Vagina (tissue), 2 donors: ENCODE measurements around the gene SLC25A21.

Experiments
- POLR2A ChIP-seq, 2 donors: fragments of 450-650 bp; IDR thresholded peaks; one replicate each; pipeline ENCODE4 v1.6.1; 2017; ENCODE audit warnings: antibody characterized with exemption in 2 of 2, mild to moderate bottlenecking in 2 of 2, moderate library complexity in 2 of 2
- POLR2AphosphoS5 ChIP-seq, 2 donors: sonication (generic); formaldehyde crosslinking; IDR thresholded peaks; one replicate each; pipeline ENCODE4 v1.9.0; 2017; ENCODE audit warnings: antibody characterized with exemption in 2 of 2, mild to moderate bottlenecking in 2 of 2, low read depth in 1 of 2; ENCODE audit not compliant: insufficient read depth in 1 of 2
- TF ChIP-seq, protein P1 (sequence below), 3 experiments: fragments of 450-650 bp in 2 of 3; fragments of 200-600 bp in 1 of 3; sonication (generic) in 1 of 3; IDR thresholded peaks; one replicate each; pipeline ENCODE4 v1.5.1; 2017 to 2019; ENCODE audit warnings: antibody characterized with exemption in 3 of 3, mild to moderate bottlenecking in 2 of 3, moderate library complexity in 2 of 3

DNA sequence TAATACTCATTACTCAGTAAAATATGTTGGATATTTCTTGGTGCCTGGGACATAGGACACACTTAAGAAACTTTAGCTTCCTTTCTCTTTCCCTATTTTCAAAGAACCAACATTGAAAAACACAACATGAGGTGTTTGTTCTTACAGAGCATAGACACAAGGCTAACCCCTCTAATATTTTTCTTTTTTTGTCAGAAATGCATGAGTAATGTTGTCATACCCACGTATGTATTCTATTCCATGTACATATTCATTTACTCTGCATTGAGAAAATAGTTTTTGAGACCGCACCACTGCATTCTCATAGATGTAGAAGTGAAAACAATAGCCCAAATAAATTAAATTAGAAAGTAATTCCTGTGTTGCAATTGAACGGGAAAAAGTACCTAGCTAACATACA is 497.7 kb downstream of the SLC25A21 start:
- TF ChIP-seq, protein P1, sequence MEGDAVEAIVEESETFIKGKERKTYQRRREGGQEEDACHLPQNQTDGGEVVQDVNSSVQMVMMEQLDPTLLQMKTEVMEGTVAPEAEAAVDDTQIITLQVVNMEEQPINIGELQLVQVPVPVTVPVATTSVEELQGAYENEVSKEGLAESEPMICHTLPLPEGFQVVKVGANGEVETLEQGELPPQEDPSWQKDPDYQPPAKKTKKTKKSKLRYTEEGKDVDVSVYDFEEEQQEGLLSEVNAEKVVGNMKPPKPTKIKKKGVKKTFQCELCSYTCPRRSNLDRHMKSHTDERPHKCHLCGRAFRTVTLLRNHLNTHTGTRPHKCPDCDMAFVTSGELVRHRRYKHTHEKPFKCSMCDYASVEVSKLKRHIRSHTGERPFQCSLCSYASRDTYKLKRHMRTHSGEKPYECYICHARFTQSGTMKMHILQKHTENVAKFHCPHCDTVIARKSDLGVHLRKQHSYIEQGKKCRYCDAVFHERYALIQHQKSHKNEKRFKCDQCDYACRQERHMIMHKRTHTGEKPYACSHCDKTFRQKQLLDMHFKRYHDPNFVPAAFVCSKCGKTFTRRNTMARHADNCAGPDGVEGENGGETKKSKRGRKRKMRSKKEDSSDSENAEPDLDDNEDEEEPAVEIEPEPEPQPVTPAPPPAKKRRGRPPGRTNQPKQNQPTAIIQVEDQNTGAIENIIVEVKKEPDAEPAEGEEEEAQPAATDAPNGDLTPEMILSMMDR (IDR thresholded peaks at IDR 0.05): no peak
- no peak for TF ChIP-seq POLR2AphosphoS5 (IDR thresholded peaks at IDR 0.05; ENCODE audit: insufficient read depth in 1 of 2, low read depth in 1 of 2)
- no peak for TF ChIP-seq POLR2A (IDR thresholded peaks at IDR 0.05)
